Measurements from ENCODE around the gene SOWAHA. TPM values are rescaled to one million over a fixed set of nuclear protein-coding genes. Genes with fewer than 3 reads are reported as not detected.

SOWAHA gene
- total RNA-seq, 1 donor from 2014 or later: 0.20 TPM

- Histone ChIP-seq H3K27ac (ENCODE audit: low read depth, low read length) (no peak overlapping the region), H3K36me3 (ENCODE audit: insufficient read depth, low read length) (no peaks in the 10 kb centered on the region), H3K9ac (ENCODE audit: low read length) (no peak overlapping the region), H3K79me2 (ENCODE audit: insufficient read depth, low read length) (peaks cover 88% of the 10 kb centered on the region), H3K4me1 (ENCODE audit: insufficient read depth, low read length) (peaks cover 11% of the 10 kb centered on the region), H3K9me3 (ENCODE audit: insufficient read depth, low read depth, low read length) (no peaks in the 10 kb centered on the region), H3K27me3 (ENCODE audit: insufficient read depth, low read length) (no peaks in the 10 kb centered on the region), H4K20me1 (ENCODE audit: insufficient read depth, low read length) (peaks cover 74% of the 10 kb centered on the region), H3K4me3 (ENCODE audit: insufficient read depth, low read depth, low read length) (no peak overlapping the region), H2AFZ (ENCODE audit: low read depth, low read length) (no peak overlapping the region), H3K4me2 (ENCODE audit: low read length) (no peak overlapping the region)
- Mint-ChIP-seq H3K36me3 (ENCODE audit: low read depth, unreplicated experiment) (peaks cover 6% of the 10 kb centered on the region), H3K27ac (ENCODE audit: unreplicated experiment) (peak overlapping the region; percentile 93), H3K4me1 (ENCODE audit: low read depth, unreplicated experiment) (peaks cover 49% of the 10 kb centered on the region), H3K9me3 (ENCODE audit: unreplicated experiment) (no peaks in the 10 kb centered on the region), H3K4me3 (ENCODE audit: unreplicated experiment) (no peak overlapping the region), H3K27me3 (ENCODE audit: low read depth, unreplicated experiment) (no peaks in the 10 kb centered on the region)
- FAIRE-seq (no peak), DNase-seq (ENCODE audit: low read depth) (peak; percentile 24)
- no peak for TF ChIP-seq CTCF (IDR thresholded peaks at IDR 0.05; ENCODE audit: insufficient read depth, low read depth, low read length)
- TF ChIP-seq EZH2 (IDR thresholded peaks at IDR 0.05; ENCODE audit: insufficient read depth, low read length): no peak
These were observed 40.6 kb upstream of the SOWAHA start for GRCh38 chr5:132772291-132773070.

GRCh38 chr5:132773114-132773513 lies 40.0 kb upstream of the SOWAHA start:
- Mint-ChIP-seq H3K27ac (ENCODE audit: unreplicated experiment) (no peak overlapping the region), H3K4me1 (ENCODE audit: low read depth, unreplicated experiment) (peaks cover 46% of the 10 kb centered on the region), H3K36me3 (ENCODE audit: low read depth, unreplicated experiment) (peaks cover 6% of the 10 kb centered on the region), H3K9me3 (ENCODE audit: unreplicated experiment) (no peaks in the 10 kb centered on the region), H3K4me3 (ENCODE audit: unreplicated experiment) (no peak overlapping the region), H3K27me3 (ENCODE audit: low read depth, unreplicated experiment) (no peaks in the 10 kb centered on the region)
- H3K4me1 ChIP-seq (ENCODE audit: insufficient read depth, low read length): peaks cover 8% of the 10 kb centered on the region
- H3K36me3 ChIP-seq (ENCODE audit: insufficient read depth, low read length): no peaks in the 10 kb centered on the region
- H3K79me2 ChIP-seq (ENCODE audit: insufficient read depth, low read length): peaks cover 91% of the 10 kb centered on the region
- H4K20me1 ChIP-seq (ENCODE audit: insufficient read depth, low read length): peaks cover 69% of the 10 kb centered on the region
- no peaks in the 10 kb centered on the region for H3K27me3 ChIP-seq (ENCODE audit: insufficient read depth, low read length)
- H3K9ac ChIP-seq (ENCODE audit: low read length): no peak overlapping the region
- FAIRE-seq (no peak), DNase-seq (ENCODE audit: low read depth) (no peak)
- no peaks in the 10 kb centered on the region for H3K9me3 ChIP-seq (ENCODE audit: insufficient read depth, low read depth, low read length)
- no peak overlapping the region for H2AFZ ChIP-seq (ENCODE audit: low read depth, low read length)
- H3K4me2 ChIP-seq (ENCODE audit: low read length): no peak overlapping the region
- TF ChIP-seq CTCF (IDR thresholded peaks at IDR 0.05; ENCODE audit: insufficient read depth, low read depth, low read length): no peak
- TF ChIP-seq EZH2 (IDR thresholded peaks at IDR 0.05; ENCODE audit: insufficient read depth, low read length): no peak
- no peak overlapping the region for H3K4me3 ChIP-seq (ENCODE audit: insufficient read depth, low read depth, low read length)
- H3K27ac ChIP-seq (ENCODE audit: low read depth, low read length): no peak overlapping the region

Measured in astrocyte (in vitro differentiated cells and primary cell).